K562 (cell line): ENCODE measurements around the gene CDC20B. TPM values are rescaled to one million over a fixed set of nuclear protein-coding genes. Genes with fewer than 3 reads are reported as not detected.

Source experiments
- CBX5 ChIP-seq: IDR thresholded peaks from 2 replicates; pipeline ENCODE4 v1.6.1; 2014; ENCODE audit warnings: low read depth, borderline replicate concordance
- ETV1 ChIP-seq: fragments of 450-650 bp; conservative IDR thresholded peaks from 2 replicates; pipeline ENCODE4 v1.6.1; 2016; ENCODE audit warnings: missing genetic modification characterization, control low read depth, low read depth, missing compliant biosample characterization
- JUND ChIP-seq, 2 experiments: IDR thresholded peaks; 2 replicates in 1 of 2; 3 replicates in 1 of 2; pipeline ENCODE4 v1.6.1; 2011; ENCODE audit warnings: borderline replicate concordance in 2 of 2, low read depth in 2 of 2, low read length in 2 of 2, improper control_type of control experiment in 1 of 2, missing biosample characterization in 1 of 2, missing genetic modification characterization in 1 of 2, missing genetic modification reagents in 1 of 2
- PYGO2 ChIP-seq: fragments of 450-650 bp; IDR thresholded peaks from 2 replicates; pipeline ENCODE4 v1.6.1; 2016; ENCODE audit warnings: mild to moderate bottlenecking, missing genetic modification characterization, moderate library complexity, missing compliant biosample characterization
- RAD21 ChIP-seq, 2 experiments: fragments of 250-450 bp in 1 of 2; fragments of 450-650 bp in 1 of 2; sonication (Bioruptor Pico) in 1 of 2; formaldehyde crosslinking in 1 of 2; IDR thresholded peaks in 1 of 2; conservative IDR thresholded peaks in 1 of 2; 2 replicates each; pipeline versions ENCODE4 v1.4.0 to v1.8.0; 2020 to 2022; ENCODE audit warnings: mild to moderate bottlenecking in 2 of 2, moderate library complexity in 1 of 2
- RB1 ChIP-seq: fragments of 450-650 bp; IDR thresholded peaks from 2 replicates; pipeline ENCODE4 v1.6.1; 2017; ENCODE audit warnings: low read depth, mild to moderate bottlenecking
- SMC3 ChIP-seq: conservative IDR thresholded peaks from 2 replicates; pipeline ENCODE4 v1.6.1; 2011; ENCODE audit warnings: low read depth, low read length, improper control_type of control experiment; ENCODE audit not compliant: insufficient read depth
- STAG1 ChIP-seq: sonication (generic); formaldehyde crosslinking; IDR thresholded peaks from 2 replicates; pipeline ENCODE4 v1.5.0; 2020; ENCODE audit warnings: missing genetic modification reagents, borderline replicate concordance
- ZBTB17 ChIP-seq: fragments of 450-650 bp; formaldehyde crosslinking; IDR thresholded peaks from 2 replicates; pipeline ENCODE4 v1.4.0; 2020; ENCODE audit warnings: mild to moderate bottlenecking
- polyA plus RNA-seq, 8 experiments: library from polyadenylated mRNA; depleted of rRNA in 4 of 8; stranded (reverse) in 5 of 8; unstranded in 3 of 8; fragments of >200 nt; fragmentation: Nextera tagmentation in 2 of 8; fragmentation: Illumina TruSeq in 1 of 8; extraction: Ambion mirVana in 2 of 8; extraction: Trizol in 1 of 8; gene quantifications; 2 replicates each; pipeline versions ENCODE4 v1.2.1 to v1.2.3, GENCODE V29; 2011 to 2014; ENCODE audit warnings: inconsistent platforms in 1 of 8, missing spikeins in 1 of 8
- total RNA-seq, 7 experiments: library from RNA; depleted of rRNA in 6 of 7; stranded (reverse); fragments of >200 nt in 6 of 7; fragmentation: Illumina TruSeq in 2 of 7; extraction: Trizol in 2 of 7; gene quantifications; 2 replicates each; pipeline versions ENCODE4 v1.2.1 to v1.2.3, GENCODE V29; 2011 to 2021; ENCODE audit warnings: low replicate concordance in 1 of 7
- TF ChIP-seq, protein P1 (sequence below), 2 experiments: fragments of 450-650 bp; formaldehyde crosslinking in 1 of 2; IDR thresholded peaks; 2 replicates each; pipeline versions ENCODE4 v1.4.0 to v1.6.1; 2014 to 2020; ENCODE audit warnings: mild to moderate bottlenecking in 2 of 2, borderline replicate concordance in 1 of 2, low read depth in 1 of 2
- TF ChIP-seq, protein P2 (sequence below), 3 experiments: IDR thresholded peaks in 2 of 3; conservative IDR thresholded peaks in 1 of 3; 2 replicates each; pipeline ENCODE4 v1.5.1; 2011 to 2012; ENCODE audit warnings: low read length in 3 of 3, mild to moderate bottlenecking in 3 of 3, control low read depth in 2 of 3, improper control_type of control experiment in 1 of 3, inconsistent platforms in 1 of 3, low read depth in 1 of 3, mixed read lengths in 1 of 3, moderate library complexity in 1 of 3; ENCODE audit not compliant: insufficient read depth in 2 of 3
- TF ChIP-seq, protein P3 (sequence below): fragments of 450-650 bp; IDR thresholded peaks from 2 replicates; pipeline ENCODE4 v1.6.1; 2016; ENCODE audit warnings: missing biosample characterization, missing genetic modification characterization

The CDC20B gene
- total and polyA plus RNA-seq, 9 of the 15 experiments (the other 6 are each of a cell fraction or from before 2014, with no cell fraction given) = 0.04 TPM; not detected in 8

DNA sequence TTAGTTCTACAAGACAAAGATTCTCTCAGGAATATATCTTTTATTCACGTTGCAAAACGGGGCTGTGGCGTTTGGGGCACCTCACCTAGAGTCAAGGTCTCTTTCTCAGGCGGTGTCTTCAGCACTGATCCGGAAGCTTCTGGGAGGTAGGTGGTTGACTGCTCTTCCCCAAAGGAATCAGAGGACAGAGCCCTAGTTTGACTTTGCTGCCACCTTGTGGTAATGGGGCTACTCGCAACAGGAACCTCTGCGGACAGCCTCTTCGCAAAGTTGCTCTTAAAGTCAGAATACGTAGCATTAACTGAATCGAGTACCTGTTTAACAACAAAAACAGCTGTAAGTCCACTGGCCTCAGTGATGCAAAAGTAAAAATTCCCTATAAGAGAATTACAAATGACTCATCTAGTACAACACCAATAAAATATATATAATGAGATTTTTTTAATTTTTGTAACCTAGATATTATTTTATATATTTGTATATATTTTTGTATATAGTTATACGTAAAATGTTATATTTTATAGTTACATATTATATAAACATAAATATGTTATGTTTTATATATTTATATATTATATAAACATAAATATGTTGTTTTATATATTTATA, 26.3 kb downstream of the CDC20B start (continued):
- TF ChIP-seq, protein P1, sequence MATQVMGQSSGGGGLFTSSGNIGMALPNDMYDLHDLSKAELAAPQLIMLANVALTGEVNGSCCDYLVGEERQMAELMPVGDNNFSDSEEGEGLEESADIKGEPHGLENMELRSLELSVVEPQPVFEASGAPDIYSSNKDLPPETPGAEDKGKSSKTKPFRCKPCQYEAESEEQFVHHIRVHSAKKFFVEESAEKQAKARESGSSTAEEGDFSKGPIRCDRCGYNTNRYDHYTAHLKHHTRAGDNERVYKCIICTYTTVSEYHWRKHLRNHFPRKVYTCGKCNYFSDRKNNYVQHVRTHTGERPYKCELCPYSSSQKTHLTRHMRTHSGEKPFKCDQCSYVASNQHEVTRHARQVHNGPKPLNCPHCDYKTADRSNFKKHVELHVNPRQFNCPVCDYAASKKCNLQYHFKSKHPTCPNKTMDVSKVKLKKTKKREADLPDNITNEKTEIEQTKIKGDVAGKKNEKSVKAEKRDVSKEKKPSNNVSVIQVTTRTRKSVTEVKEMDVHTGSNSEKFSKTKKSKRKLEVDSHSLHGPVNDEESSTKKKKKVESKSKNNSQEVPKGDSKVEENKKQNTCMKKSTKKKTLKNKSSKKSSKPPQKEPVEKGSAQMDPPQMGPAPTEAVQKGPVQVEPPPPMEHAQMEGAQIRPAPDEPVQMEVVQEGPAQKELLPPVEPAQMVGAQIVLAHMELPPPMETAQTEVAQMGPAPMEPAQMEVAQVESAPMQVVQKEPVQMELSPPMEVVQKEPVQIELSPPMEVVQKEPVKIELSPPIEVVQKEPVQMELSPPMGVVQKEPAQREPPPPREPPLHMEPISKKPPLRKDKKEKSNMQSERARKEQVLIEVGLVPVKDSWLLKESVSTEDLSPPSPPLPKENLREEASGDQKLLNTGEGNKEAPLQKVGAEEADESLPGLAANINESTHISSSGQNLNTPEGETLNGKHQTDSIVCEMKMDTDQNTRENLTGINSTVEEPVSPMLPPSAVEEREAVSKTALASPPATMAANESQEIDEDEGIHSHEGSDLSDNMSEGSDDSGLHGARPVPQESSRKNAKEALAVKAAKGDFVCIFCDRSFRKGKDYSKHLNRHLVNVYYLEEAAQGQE (IDR thresholded peaks at IDR 0.05; ENCODE audit: borderline replicate concordance) = peak; percentile 72
- TF ChIP-seq, protein P1 (CRISPR knock-in tag; IDR thresholded peaks at IDR 0.05; ENCODE audit: low read depth) = no peak
- peak; percentile 80 to 88 for TF ChIP-seq RAD21 (CRISPR knock-in tag; conservative IDR thresholded peaks at IDR 0.05 in 1 of 2, IDR thresholded peaks at IDR 0.05 in 1 of 2)
- peak; percentile 22; the same call in 1 of the 2 replicates for TF ChIP-seq JUND (IDR thresholded peaks at IDR 0.05; ENCODE audit: borderline replicate concordance, low read depth, low read length)
- no peak for TF ChIP-seq JUND (tag; IDR thresholded peaks at IDR 0.05; ENCODE audit: borderline replicate concordance, low read depth, low read length)
- no peak for TF ChIP-seq CBX5
- TF ChIP-seq STAG1 = peak; percentile 58; the same call in 1 of the 2 replicates
- TF ChIP-seq SMC3 = peak; percentile 81
- no peak for TF ChIP-seq PYGO2 (tag)
- peak; percentile 89 for TF ChIP-seq ZBTB17
- peak; percentile 49; the same call in 1 of the 2 replicates for TF ChIP-seq ETV1 (tag)
- TF ChIP-seq, protein P2, sequence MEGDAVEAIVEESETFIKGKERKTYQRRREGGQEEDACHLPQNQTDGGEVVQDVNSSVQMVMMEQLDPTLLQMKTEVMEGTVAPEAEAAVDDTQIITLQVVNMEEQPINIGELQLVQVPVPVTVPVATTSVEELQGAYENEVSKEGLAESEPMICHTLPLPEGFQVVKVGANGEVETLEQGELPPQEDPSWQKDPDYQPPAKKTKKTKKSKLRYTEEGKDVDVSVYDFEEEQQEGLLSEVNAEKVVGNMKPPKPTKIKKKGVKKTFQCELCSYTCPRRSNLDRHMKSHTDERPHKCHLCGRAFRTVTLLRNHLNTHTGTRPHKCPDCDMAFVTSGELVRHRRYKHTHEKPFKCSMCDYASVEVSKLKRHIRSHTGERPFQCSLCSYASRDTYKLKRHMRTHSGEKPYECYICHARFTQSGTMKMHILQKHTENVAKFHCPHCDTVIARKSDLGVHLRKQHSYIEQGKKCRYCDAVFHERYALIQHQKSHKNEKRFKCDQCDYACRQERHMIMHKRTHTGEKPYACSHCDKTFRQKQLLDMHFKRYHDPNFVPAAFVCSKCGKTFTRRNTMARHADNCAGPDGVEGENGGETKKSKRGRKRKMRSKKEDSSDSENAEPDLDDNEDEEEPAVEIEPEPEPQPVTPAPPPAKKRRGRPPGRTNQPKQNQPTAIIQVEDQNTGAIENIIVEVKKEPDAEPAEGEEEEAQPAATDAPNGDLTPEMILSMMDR (IDR thresholded peaks at IDR 0.05 in 2 of 3, conservative IDR thresholded peaks at IDR 0.05 in 1 of 3; ENCODE audit: insufficient read depth in 2 of 3, low read depth in 1 of 3, low read length in 3 of 3) = peak; percentile 86 to 91 (median 88)
- peak; percentile 47; the same call in 1 of the 2 replicates for TF ChIP-seq RB1
- TF ChIP-seq, protein P3, sequence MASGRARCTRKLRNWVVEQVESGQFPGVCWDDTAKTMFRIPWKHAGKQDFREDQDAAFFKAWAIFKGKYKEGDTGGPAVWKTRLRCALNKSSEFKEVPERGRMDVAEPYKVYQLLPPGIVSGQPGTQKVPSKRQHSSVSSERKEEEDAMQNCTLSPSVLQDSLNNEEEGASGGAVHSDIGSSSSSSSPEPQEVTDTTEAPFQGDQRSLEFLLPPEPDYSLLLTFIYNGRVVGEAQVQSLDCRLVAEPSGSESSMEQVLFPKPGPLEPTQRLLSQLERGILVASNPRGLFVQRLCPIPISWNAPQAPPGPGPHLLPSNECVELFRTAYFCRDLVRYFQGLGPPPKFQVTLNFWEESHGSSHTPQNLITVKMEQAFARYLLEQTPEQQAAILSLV (tag) = no peak
